ENCODE measurements around the gene PARD3. TPM values are rescaled to one million over a fixed set of nuclear protein-coding genes. Genes with fewer than 3 reads are reported as not detected.
A peak's percentile ranks its signal among the peaks of the same experiment; 100 is the strongest.

Gene PARD3
- total RNA-seq, 1 donor from 2014 or later = 58.7 TPM

DNA sequence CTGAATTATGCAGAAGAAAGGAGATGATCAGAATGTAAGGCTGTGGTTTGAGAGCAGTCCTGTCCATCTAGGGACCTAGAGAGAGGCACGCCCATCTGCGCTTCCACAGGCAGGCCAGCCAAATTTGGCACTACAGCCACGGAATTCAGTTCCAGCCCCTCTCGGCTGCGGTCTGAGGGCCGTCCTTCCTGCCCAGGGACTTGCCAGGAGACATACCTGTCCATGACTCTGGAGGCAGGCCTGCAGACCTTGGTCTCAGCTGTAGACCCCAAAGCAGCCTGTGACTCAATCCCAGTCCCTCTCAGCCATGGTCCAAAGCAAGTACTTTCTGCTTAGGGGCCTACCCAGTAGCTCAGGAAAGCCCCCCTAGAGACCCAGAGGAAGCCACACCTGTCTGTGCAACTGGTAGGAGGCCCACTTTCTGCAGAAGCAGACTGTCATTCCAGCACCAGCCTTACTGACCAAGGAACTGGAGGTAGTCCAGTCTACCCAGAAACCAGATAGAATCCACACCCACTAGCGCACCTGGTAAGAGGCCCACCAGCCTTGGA is 720.9 kb downstream of the PARD3 start:
- Mint-ChIP-seq H3K4me1 (no peaks in the 10 kb centered on the region), H3K9me3 (peaks cover 39% of the 10 kb centered on the region), H3K27ac (no peak overlapping the region), H3K27me3 (ENCODE audit: insufficient read depth, low read depth) (peaks cover 3% of the 10 kb centered on the region), H3K4me3 (no peak overlapping the region), H3K36me3 (peaks cover 7% of the 10 kb centered on the region)
- Histone ChIP-seq H3K4me1 (no peaks in the 10 kb centered on the region), H3K27me3 (no peaks in the 10 kb centered on the region), H3K9ac (no peak overlapping the region), H3K36me3 (no peaks in the 10 kb centered on the region), H2AFZ (replicated peaks) (no peak overlapping the region), H4K20me1 (ENCODE audit: low read depth) (no peaks in the 10 kb centered on the region), H3K4me2 (no peak overlapping the region), H3K4me3 (no peak overlapping the region), H3F3A (ENCODE audit: low read depth) (no peaks in the 10 kb centered on the region), H3K27ac (no peak overlapping the region), H3K79me2 (ENCODE audit: low read depth) (no peaks in the 10 kb centered on the region), H3K9me3 (ENCODE audit: low read depth) (peaks cover 6% of the 10 kb centered on the region)
- no peak for DNase-seq (ENCODE audit: low spot score)
- TF ChIP-seq EZH2phosphoT487 (IDR thresholded peaks at IDR 0.05) (no peak), EZH2 (IDR thresholded peaks at IDR 0.05) (no peak)
- TF ChIP-seq, protein P1, sequence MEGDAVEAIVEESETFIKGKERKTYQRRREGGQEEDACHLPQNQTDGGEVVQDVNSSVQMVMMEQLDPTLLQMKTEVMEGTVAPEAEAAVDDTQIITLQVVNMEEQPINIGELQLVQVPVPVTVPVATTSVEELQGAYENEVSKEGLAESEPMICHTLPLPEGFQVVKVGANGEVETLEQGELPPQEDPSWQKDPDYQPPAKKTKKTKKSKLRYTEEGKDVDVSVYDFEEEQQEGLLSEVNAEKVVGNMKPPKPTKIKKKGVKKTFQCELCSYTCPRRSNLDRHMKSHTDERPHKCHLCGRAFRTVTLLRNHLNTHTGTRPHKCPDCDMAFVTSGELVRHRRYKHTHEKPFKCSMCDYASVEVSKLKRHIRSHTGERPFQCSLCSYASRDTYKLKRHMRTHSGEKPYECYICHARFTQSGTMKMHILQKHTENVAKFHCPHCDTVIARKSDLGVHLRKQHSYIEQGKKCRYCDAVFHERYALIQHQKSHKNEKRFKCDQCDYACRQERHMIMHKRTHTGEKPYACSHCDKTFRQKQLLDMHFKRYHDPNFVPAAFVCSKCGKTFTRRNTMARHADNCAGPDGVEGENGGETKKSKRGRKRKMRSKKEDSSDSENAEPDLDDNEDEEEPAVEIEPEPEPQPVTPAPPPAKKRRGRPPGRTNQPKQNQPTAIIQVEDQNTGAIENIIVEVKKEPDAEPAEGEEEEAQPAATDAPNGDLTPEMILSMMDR (IDR thresholded peaks at IDR 0.05) = no peak

DNA sequence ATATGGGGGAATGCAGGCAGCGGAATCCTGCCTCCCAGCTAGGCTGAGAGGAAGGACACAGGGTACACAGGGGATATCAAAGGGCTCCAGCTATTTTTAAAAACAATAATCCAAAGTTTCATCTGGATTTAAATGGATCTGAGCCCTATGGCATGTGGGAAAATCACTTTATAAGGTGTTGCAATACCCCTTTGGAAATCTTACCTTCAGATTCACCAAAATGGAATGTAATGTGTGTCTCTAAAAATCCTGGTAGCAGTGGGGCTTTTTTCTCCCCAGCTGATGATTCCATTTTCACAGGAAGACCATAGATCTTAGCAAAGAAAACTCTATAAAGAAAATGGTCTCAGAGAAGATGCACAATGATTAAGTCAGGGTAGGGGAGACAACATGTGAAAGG is 722.2 kb downstream of the PARD3 start:
- H2AFZ ChIP-seq (replicated peaks) = no peak overlapping the region
- H3K9me3 Mint-ChIP-seq = peaks cover 36% of the 10 kb centered on the region

DNA sequence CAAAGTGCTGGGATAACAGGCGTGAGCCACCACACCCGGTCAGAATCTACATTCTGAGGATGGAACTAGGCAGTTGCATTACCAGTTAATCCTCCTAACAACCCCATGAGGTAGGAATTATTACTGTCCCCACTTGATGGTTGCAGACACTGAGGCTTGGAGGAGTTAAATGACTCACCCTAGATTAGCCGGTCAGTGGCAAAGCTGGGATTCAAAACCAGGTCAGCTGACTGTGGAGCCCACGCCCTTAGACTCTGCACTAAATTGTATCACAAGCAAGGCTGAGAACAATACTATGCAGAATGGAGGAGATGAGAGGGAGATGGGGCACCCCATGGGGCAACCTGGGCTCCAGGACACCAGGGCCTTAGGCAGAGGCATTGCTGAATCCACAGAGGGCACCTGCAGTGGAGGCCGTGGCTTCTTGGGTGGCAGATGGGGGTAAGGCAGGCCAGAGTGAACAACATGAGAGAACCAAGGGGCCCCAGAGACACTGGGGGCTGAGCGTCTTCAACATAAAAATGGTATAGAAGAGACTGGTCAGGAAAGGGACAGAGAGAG is 723.4 kb downstream of the PARD3 start:
- H3K27ac Mint-ChIP-seq = peak overlapping the region; percentile 62
- H2AFZ ChIP-seq (replicated peaks) = no peak overlapping the region
- TF ChIP-seq EZH2 (IDR thresholded peaks at IDR 0.05) = no peak
- no peak for TF ChIP-seq EZH2phosphoT487 (IDR thresholded peaks at IDR 0.05)
- TF ChIP-seq, protein P1 (IDR thresholded peaks at IDR 0.05) = no peak

More for the DNA sequence above, 722.2 kb downstream of the PARD3 start:
- Mint-ChIP-seq H3K4me3 (no peak overlapping the region), H3K4me1 (no peaks in the 10 kb centered on the region), H3K27me3 (ENCODE audit: insufficient read depth, low read depth) (peaks cover 7% of the 10 kb centered on the region), H3K36me3 (peaks cover 5% of the 10 kb centered on the region), H3K27ac (no peak overlapping the region)
- no peaks in the 10 kb centered on the region for H3K36me3 ChIP-seq
- H3K4me1 ChIP-seq = no peaks in the 10 kb centered on the region
- no peak overlapping the region for H3K4me2 ChIP-seq
- peaks cover 6% of the 10 kb centered on the region for H3K9me3 ChIP-seq (ENCODE audit: low read depth)
- no peak overlapping the region for H3K27ac ChIP-seq
- TF ChIP-seq, protein P1 (IDR thresholded peaks at IDR 0.05) = no peak
- TF ChIP-seq EZH2phosphoT487 (IDR thresholded peaks at IDR 0.05) (no peak), EZH2 (IDR thresholded peaks at IDR 0.05) (no peak)
- no peaks in the 10 kb centered on the region for H3F3A ChIP-seq (ENCODE audit: low read depth)
- H4K20me1 ChIP-seq (ENCODE audit: low read depth) = no peaks in the 10 kb centered on the region
- no peak overlapping the region for H3K9ac ChIP-seq
- DNase-seq (ENCODE audit: low spot score) = no peak
- no peak overlapping the region for H3K4me3 ChIP-seq
- no peaks in the 10 kb centered on the region for H3K27me3 ChIP-seq
- H3K79me2 ChIP-seq (ENCODE audit: low read depth) = no peaks in the 10 kb centered on the region

More for the DNA sequence above, 723.4 kb downstream of the PARD3 start:
- Histone ChIP-seq H3F3A (ENCODE audit: low read depth) (no peaks in the 10 kb centered on the region), H4K20me1 (ENCODE audit: low read depth) (no peaks in the 10 kb centered on the region), H3K27me3 (no peaks in the 10 kb centered on the region), H3K4me2 (no peak overlapping the region), H3K4me1 (no peaks in the 10 kb centered on the region), H3K36me3 (no peaks in the 10 kb centered on the region), H3K9me3 (ENCODE audit: low read depth) (peaks cover 6% of the 10 kb centered on the region), H3K4me3 (no peak overlapping the region), H3K27ac (no peak overlapping the region), H3K9ac (no peak overlapping the region), H3K79me2 (ENCODE audit: low read depth) (no peaks in the 10 kb centered on the region)
- H3K36me3 Mint-ChIP-seq = peaks cover 5% of the 10 kb centered on the region
- no peak overlapping the region for H3K4me3 Mint-ChIP-seq
- DNase-seq (ENCODE audit: low spot score) = no peak
- peaks cover 36% of the 10 kb centered on the region for H3K9me3 Mint-ChIP-seq
- H3K27me3 Mint-ChIP-seq (ENCODE audit: insufficient read depth, low read depth) = peaks cover 10% of the 10 kb centered on the region
- H3K4me1 Mint-ChIP-seq = no peaks in the 10 kb centered on the region

All from neural progenitor cell (in vitro differentiated cells).